IPS-18a (cell line): ENCODE measurements around the gene MACROH2A1.

Experiments
- H3K27ac ChIP-seq: one replicate; pipeline ENCODE4 v1.5.1; 2013; ENCODE audit warnings: low read length
- H3K27me3 ChIP-seq: one replicate; pipeline ENCODE4 v1.6.1; 2013; ENCODE audit warnings: mild to moderate bottlenecking, low read length; ENCODE audit not compliant: control insufficient read depth, insufficient read depth
- H3K36me3 ChIP-seq: one replicate; pipeline ENCODE4 v1.6.1; 2013; ENCODE audit warnings: low read depth, low read length; ENCODE audit not compliant: control insufficient read depth
- H3K4me1 ChIP-seq: one replicate; pipeline ENCODE4 v1.6.1; 2013; ENCODE audit warnings: low read depth, low read length; ENCODE audit not compliant: control insufficient read depth
- H3K4me3 ChIP-seq: one replicate; pipeline ENCODE4 v1.5.1; 2013; ENCODE audit warnings: low read length
- H3K9ac ChIP-seq: one replicate; pipeline ENCODE4 v1.6.1; 2013; ENCODE audit warnings: mild to moderate bottlenecking, low read length, moderate library complexity
- H3K9me3 ChIP-seq: one replicate; pipeline ENCODE4 v1.6.1; 2013; ENCODE audit warnings: low read depth, low read length; ENCODE audit not compliant: control insufficient read depth

Gene MACROH2A1

GRCh38 chr5:135356522-135357318 is 42.3 kb downstream of the MACROH2A1 start:
- peaks cover 27% of the 10 kb centered on the region for H3K36me3 ChIP-seq
- no peak overlapping the region for H3K27ac ChIP-seq
- no peaks in the 10 kb centered on the region for H3K27me3 ChIP-seq
- no peak overlapping the region for H3K4me3 ChIP-seq
- no peaks in the 10 kb centered on the region for H3K9me3 ChIP-seq
- H3K4me1 ChIP-seq, result no peaks in the 10 kb centered on the region
- H3K9ac ChIP-seq, result no peak overlapping the region

DNA sequence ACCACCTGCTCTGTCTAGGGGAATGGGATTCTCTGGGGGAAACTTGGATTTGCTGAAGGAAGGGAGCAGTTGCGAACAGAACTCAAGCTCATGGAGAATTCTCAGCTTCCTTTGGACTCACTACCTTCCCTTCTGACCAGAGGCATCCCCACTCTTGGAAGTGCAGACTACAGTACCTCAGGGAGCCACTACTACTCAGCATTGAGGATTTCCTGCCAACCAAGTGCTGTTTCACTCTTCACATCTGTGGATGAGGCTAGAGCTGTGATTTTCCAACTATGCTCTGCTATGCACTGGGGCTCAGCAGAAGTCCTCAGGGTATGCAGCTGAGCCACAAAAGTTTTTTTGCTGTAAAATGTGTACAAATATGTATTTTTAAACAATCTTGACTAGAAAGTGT is 43.9 kb downstream of the MACROH2A1 start:
- H3K4me1 ChIP-seq, result no peaks in the 10 kb centered on the region
- H3K36me3 ChIP-seq, result peaks cover 27% of the 10 kb centered on the region
- no peak overlapping the region for H3K27ac ChIP-seq
- H3K9me3 ChIP-seq, result no peaks in the 10 kb centered on the region
- H3K9ac ChIP-seq, result no peak overlapping the region
- no peaks in the 10 kb centered on the region for H3K27me3 ChIP-seq
- H3K4me3 ChIP-seq, result no peak overlapping the region

DNA sequence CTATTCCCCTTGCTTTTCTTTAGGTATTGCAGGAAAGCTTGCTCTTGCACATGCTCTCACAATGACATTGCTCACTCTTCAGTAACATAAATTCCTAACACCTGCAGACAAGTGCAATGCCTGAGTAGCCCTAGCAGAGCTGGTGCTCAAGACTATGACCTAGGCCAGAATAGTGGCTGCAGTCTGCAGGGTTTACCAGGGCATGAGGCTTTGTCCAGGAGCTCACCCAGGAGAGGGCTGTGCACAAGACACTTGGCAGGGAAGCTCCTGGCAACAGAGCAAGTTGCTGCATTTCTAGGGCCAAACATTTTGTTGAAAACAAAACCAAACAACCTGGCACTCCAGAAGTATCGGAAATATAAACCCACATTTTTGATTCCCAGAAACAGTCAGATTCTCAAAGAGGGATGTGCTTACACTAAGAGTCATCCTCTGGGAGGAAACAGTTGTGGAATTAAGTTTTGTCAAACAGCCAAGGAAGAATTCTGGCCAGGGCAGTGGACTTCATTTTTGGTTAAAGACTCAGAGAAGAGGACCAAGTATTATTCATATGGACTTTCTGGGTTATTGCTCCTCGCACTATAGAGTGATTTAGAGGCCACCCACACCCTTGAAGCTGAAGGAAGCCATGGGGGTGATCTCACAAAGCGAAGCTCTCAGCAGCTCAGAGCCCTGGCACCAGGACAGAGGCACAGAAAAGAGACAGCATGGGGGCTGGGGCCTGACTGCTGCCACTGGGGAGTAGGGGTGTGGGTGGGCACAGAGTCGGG is 44.9 kb downstream of the MACROH2A1 start:
- H3K27me3 ChIP-seq, result no peaks in the 10 kb centered on the region
- no peaks in the 10 kb centered on the region for H3K9me3 ChIP-seq
- H3K4me1 ChIP-seq, result no peaks in the 10 kb centered on the region
- H3K9ac ChIP-seq, result no peak overlapping the region
- H3K4me3 ChIP-seq, result no peak overlapping the region
- H3K27ac ChIP-seq, result no peak overlapping the region
- peaks cover 22% of the 10 kb centered on the region for H3K36me3 ChIP-seq

- no peaks in the 10 kb centered on the region for H3K4me1 ChIP-seq
- no peak overlapping the region for H3K27ac ChIP-seq
- no peak overlapping the region for H3K9ac ChIP-seq
- H3K4me3 ChIP-seq, result no peak overlapping the region
- H3K36me3 ChIP-seq, result peaks cover 21% of the 10 kb centered on the region
- no peaks in the 10 kb centered on the region for H3K9me3 ChIP-seq
- no peaks in the 10 kb centered on the region for H3K27me3 ChIP-seq
Observed at GRCh38 chr5:135350536-135350935, 48.5 kb downstream of the MACROH2A1 start.

- Histone ChIP-seq H3K27ac (no peak overlapping the region), H3K27me3 (no peaks in the 10 kb centered on the region), H3K36me3 (peaks cover 28% of the 10 kb centered on the region), H3K4me1 (no peaks in the 10 kb centered on the region), H3K9ac (no peak overlapping the region), H3K4me3 (no peak overlapping the region), H3K9me3 (no peaks in the 10 kb centered on the region)
Observed at GRCh38 chr5:135349886-135350285, 49.1 kb downstream of the MACROH2A1 start.

DNA sequence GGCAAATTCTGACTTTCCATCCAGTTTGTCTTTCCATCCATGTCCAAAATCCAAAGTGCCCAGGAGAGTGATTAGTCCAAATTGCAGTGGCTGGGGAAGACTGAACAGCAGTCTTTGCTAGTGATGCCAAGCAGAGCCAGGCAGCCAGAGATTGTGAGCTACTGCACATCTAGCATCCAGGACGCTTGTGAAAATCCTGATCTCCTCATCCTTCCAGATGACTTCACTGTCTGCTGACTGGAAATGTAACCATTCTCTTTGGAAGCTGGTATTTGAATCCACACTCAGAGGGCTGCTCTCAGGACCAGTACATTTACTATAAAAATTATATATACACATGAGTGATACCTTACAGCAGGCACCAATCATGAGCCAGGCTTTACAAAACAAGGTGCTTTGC is 49.6 kb downstream of the MACROH2A1 start:
- peaks cover 32% of the 10 kb centered on the region for H3K36me3 ChIP-seq
- H3K27ac ChIP-seq, result no peak overlapping the region
- H3K9ac ChIP-seq, result no peak overlapping the region

GRCh38 chr5:135348918-135349317 is 50.1 kb downstream of the MACROH2A1 start:
- no peak overlapping the region for H3K27ac ChIP-seq
- no peak overlapping the region for H3K4me3 ChIP-seq
- no peak overlapping the region for H3K9ac ChIP-seq
- H3K27me3 ChIP-seq, result no peaks in the 10 kb centered on the region
- no peaks in the 10 kb centered on the region for H3K9me3 ChIP-seq
- peaks cover 37% of the 10 kb centered on the region for H3K36me3 ChIP-seq
- H3K4me1 ChIP-seq, result no peaks in the 10 kb centered on the region

More for the DNA sequence above, 49.6 kb downstream of the MACROH2A1 start:
- Histone ChIP-seq H3K4me1 (no peaks in the 10 kb centered on the region), H3K9me3 (no peaks in the 10 kb centered on the region), H3K27me3 (no peaks in the 10 kb centered on the region), H3K4me3 (no peak overlapping the region)

- Histone ChIP-seq H3K9ac (no peak overlapping the region), H3K27me3 (no peaks in the 10 kb centered on the region), H3K4me3 (no peak overlapping the region), H3K36me3 (peaks cover 44% of the 10 kb centered on the region), H3K27ac (no peak overlapping the region), H3K9me3 (no peaks in the 10 kb centered on the region), H3K4me1 (no peaks in the 10 kb centered on the region)
Observed at GRCh38 chr5:135347392-135347791, 51.6 kb downstream of the MACROH2A1 start.

DNA sequence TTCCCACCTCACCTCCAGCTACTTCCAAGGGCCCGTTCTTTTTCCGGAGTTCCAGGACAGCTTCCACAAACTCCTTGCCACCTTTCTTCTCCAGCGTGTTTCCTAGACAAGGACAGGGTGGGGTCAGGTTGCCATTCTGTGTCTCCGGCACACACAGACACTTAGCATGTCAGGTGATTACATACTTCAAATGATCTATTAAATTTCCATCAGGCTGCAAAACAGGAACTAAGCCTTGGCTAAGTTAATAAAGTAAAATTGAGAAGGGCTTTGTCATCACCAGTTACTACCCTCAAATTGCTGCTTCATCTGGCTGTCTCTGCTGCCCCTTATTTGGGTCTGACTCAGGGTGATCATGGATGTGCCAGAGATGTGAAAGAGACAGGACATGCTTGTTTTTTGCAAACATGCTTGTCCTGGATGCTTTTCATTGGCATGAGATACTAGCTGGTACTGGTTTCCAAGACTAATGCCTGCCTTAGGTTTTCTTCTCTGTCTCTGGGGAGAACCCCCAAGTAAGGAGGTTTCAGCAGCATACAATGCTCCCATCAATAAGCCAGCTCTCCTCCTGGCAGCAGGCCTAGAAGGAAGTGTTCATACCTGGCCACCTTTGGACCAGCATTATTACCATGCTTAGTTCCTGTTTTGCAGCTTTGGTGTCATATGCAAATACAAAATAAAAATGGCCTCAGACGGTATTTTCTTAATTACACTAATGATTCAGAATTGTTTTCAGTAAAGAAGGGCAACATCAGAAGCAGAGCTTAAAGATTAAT is 52.9 kb downstream of the MACROH2A1 start:
- no peaks in the 10 kb centered on the region for H3K27me3 ChIP-seq
- no peak overlapping the region for H3K4me3 ChIP-seq
- H3K9ac ChIP-seq, result no peak overlapping the region
- H3K36me3 ChIP-seq, result peaks cover 50% of the 10 kb centered on the region
- no peaks in the 10 kb centered on the region for H3K9me3 ChIP-seq
- H3K4me1 ChIP-seq, result no peaks in the 10 kb centered on the region
- H3K27ac ChIP-seq, result no peak overlapping the region

DNA sequence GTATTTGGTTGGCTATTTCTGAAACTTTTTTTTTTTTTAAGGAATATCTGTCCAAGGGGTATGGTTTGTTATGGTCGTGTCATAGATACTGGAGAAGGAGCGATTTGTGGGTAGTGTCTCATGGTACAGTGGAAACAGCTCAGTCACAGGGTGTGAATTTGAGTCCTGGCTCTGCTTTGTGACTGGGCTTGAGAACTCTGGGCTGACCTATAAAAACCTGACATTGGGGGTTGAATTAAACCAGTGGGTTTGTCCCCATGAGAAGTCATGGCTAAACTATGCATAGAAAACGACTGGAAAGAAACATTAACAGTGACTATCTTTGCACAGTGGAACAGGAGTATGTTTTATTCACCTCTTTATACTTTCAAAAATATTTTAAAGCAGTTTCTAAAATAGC is 54.7 kb downstream of the MACROH2A1 start:
- Histone ChIP-seq H3K36me3 (peaks cover 59% of the 10 kb centered on the region), H3K4me3 (no peak overlapping the region), H3K27me3 (no peaks in the 10 kb centered on the region), H3K9me3 (no peaks in the 10 kb centered on the region), H3K27ac (no peak overlapping the region), H3K4me1 (no peaks in the 10 kb centered on the region), H3K9ac (no peak overlapping the region)

GRCh38 chr5:135343413-135343812 is 55.6 kb downstream of the MACROH2A1 start:
- H3K36me3 ChIP-seq, result peaks cover 65% of the 10 kb centered on the region
- no peak overlapping the region for H3K9ac ChIP-seq

More at GRCh38 chr5:135343413-135343812, 55.6 kb downstream of the MACROH2A1 start:
- Histone ChIP-seq H3K27ac (no peak overlapping the region), H3K4me1 (no peaks in the 10 kb centered on the region), H3K9me3 (no peaks in the 10 kb centered on the region), H3K27me3 (no peaks in the 10 kb centered on the region), H3K4me3 (no peak overlapping the region)
